Activated CD8-positive, alpha-beta memory T cell treated with anti-CD3 and anti-CD28 coated beads, Interleukin-2, amount 10 ng/mL, durations not matched to agents 7 days and 5 days (primary cell): ENCODE measurements around the gene EGR2. TPM values are rescaled to one million over a fixed set of nuclear protein-coding genes. Genes with fewer than 3 reads are reported as not detected.

ENCODE experiments used
- ATAC-seq: fragments of 150-1000 bp; cut with Tn5 transposase; one replicate; pipeline ENCODE4 v1.10.0; 2021; ENCODE audit warnings: moderate library complexity
- CTCF ChIA-PET: fragments of 350-600 bp; sonication (Branson Sonifier 250); formaldehyde crosslinking; loops from one replicate; lab custom pipeline; 2021; ENCODE audit warnings: antibody characterized with exemption; lab: Charles Lee
- DNase-seq: peaks from one replicate; pipeline ENCODE4 v3.0.0-alpha.2; 2020
- H3K27ac Mint-ChIP-seq: one replicate; pipeline ENCODE4 v1.8.0; 2021; ENCODE audit warnings: mild to moderate bottlenecking, mixed read lengths
- H3K27me3 Mint-ChIP-seq: one replicate; pipeline ENCODE4 v1.8.0; 2021; ENCODE audit warnings: mixed read lengths
- H3K36me3 Mint-ChIP-seq: one replicate; pipeline ENCODE4 v1.8.0; 2021; ENCODE audit warnings: mild to moderate bottlenecking, mixed read lengths
- H3K4me1 Mint-ChIP-seq: one replicate; pipeline ENCODE4 v1.8.0; 2021; ENCODE audit warnings: mixed read lengths
- H3K4me3 Mint-ChIP-seq: one replicate; pipeline ENCODE4 v1.8.0; 2021; ENCODE audit warnings: mild to moderate bottlenecking, moderate library complexity, mixed read lengths
- H3K9me3 Mint-ChIP-seq: one replicate; pipeline ENCODE4 v1.8.0; 2022; ENCODE audit warnings: low read depth, mixed read lengths
- total RNA-seq, 2 experiments: library from RNA; stranded (reverse); gene quantifications; one replicate each; pipeline ENCODE4 v1.2.3, GENCODE V29; 2021

The EGR2 gene
- total RNA-seq, 2 experiments from 2014 or later = 4.7 to 21.6 TPM

- Mint-ChIP-seq H3K4me3 (no peak overlapping the region), H3K27ac (no peak overlapping the region), H3K9me3 (peaks cover 14% of the 10 kb centered on the region), H3K4me1 (peaks cover 4% of the 10 kb centered on the region), H3K36me3 (peaks cover 16% of the 10 kb centered on the region), H3K27me3 (peaks cover 27% of the 10 kb centered on the region)
- ATAC-seq (no peak), DNase-seq (no peak)
- CTCF ChIA-PET = interaction anchor here (0.7 to 1.0 kb wide), 2 partner anchors 9 to 25 kb away, joined by 3 to 4 read pairs; no protein-coding TSS in a partner anchor
Measured at GRCh38 chr10:62843600-62843999, 27.4 kb upstream of the EGR2 start.

GRCh38 chr10:62842983-62843382, 26.8 kb upstream of the EGR2 start:
- Mint-ChIP-seq H3K27ac (no peak overlapping the region), H3K4me3 (no peak overlapping the region), H3K27me3 (peaks cover 27% of the 10 kb centered on the region), H3K36me3 (peaks cover 15% of the 10 kb centered on the region), H3K4me1 (peaks cover 4% of the 10 kb centered on the region), H3K9me3 (peaks cover 11% of the 10 kb centered on the region)
- DNase-seq (no peak), ATAC-seq (no peak)
- CTCF ChIA-PET = interaction anchor here (0.7 to 1.0 kb wide), 3 partner anchors 9 to 25 kb away, joined by 3 to 4 read pairs (median 3); no protein-coding TSS in a partner anchor

DNA sequence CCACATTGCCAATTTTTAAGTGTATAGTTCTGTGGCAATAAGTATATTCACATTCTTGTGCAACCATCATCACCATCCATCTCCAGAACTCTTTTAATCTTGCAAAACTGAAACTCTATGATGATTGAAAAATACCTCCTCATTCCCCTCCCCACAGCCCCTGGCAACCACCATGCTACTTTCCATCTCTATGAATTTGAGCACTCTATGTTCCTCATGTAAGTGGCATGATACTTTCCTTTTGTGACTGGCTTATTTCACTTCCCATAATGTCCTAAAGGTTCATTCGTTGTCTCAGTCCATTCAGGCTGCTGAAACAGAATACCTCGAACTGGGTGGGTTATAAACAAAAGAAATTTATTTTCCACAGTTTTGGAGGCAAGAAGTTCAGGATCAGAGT, 23.4 kb upstream of the EGR2 start:
- Mint-ChIP-seq H3K9me3 (no peaks in the 10 kb centered on the region), H3K4me3 (no peak overlapping the region), H3K27me3 (peaks cover 31% of the 10 kb centered on the region), H3K36me3 (no peaks in the 10 kb centered on the region), H3K27ac (no peak overlapping the region), H3K4me1 (peaks cover 4% of the 10 kb centered on the region)
- ATAC-seq = no peak
- no peak for DNase-seq
- CTCF ChIA-PET = no interaction called here

- Mint-ChIP-seq H3K4me1 (no peaks in the 10 kb centered on the region), H3K4me3 (no peak overlapping the region), H3K27ac (no peak overlapping the region), H3K27me3 (peaks cover 12% of the 10 kb centered on the region), H3K9me3 (no peaks in the 10 kb centered on the region), H3K36me3 (no peaks in the 10 kb centered on the region)
- CTCF ChIA-PET = interaction anchor here (1.2 to 1.3 kb wide), 2 partner anchors 12 to 98 kb away, joined by 3 to 5 read pairs; no protein-coding TSS in a partner anchor
- DNase-seq (no peak), ATAC-seq (no peak)
Measured at GRCh38 chr10:62831346-62831745, 15.2 kb upstream of the EGR2 start.

DNA sequence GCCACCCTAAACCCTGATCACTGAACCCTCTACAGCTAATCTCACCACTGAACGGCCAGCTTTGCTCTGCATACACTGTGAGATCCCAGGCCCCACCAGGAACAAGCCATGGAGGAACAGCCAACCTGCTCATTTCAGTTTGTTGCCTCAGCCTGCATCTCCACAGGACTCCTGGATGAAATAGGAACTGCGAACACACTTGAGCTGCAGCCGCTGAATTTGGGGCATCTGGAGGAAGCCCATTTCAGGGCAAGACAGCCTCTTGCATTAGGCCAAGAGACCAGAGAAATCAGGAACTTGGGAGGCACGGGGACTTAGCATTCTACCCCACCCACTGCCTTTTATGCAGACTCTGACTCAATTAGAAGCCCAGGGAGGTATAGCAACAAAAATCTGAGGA, 14.5 kb upstream of the EGR2 start:
- CTCF ChIA-PET = no interaction called here
- DNase-seq (no peak), ATAC-seq (no peak)
- Mint-ChIP-seq H3K4me1 (no peaks in the 10 kb centered on the region), H3K4me3 (no peak overlapping the region), H3K27me3 (peaks cover 10% of the 10 kb centered on the region), H3K36me3 (no peaks in the 10 kb centered on the region), H3K27ac (no peak overlapping the region), H3K9me3 (no peaks in the 10 kb centered on the region)

- no peak for ATAC-seq
- H3K36me3 Mint-ChIP-seq = no peaks in the 10 kb centered on the region
- CTCF ChIA-PET = no interaction called here
Measured at GRCh38 chr10:62829622-62830021, 13.5 kb upstream of the EGR2 start.

DNA sequence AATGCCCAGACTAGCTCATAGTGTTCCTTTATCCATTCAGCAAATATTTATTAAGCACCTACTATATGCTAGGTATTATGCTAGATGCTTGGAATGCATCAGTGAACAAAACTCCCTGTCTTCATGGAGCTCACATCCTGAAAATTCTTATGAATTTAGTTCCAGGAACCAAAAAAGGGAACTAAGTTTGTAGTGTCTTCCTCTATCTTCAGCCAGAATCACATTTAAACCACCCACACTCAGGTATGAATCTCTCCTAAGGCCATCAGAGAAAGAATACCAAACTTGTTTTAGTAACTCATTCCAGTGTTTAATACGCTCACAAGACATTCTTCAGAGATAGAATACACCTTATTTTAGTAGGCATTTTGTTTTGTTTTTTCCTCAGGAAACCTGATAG, 10.1 kb upstream of the EGR2 start:
- Mint-ChIP-seq H3K36me3 (no peaks in the 10 kb centered on the region), H3K27ac (no peak overlapping the region), H3K4me1 (no peaks in the 10 kb centered on the region), H3K27me3 (peaks cover 12% of the 10 kb centered on the region), H3K4me3 (no peak overlapping the region), H3K9me3 (no peaks in the 10 kb centered on the region)
- DNase-seq (no peak), ATAC-seq (no peak)
- CTCF ChIA-PET = no interaction called here

More at GRCh38 chr10:62829622-62830021, 13.5 kb upstream of the EGR2 start:
- Mint-ChIP-seq H3K9me3 (no peaks in the 10 kb centered on the region), H3K4me1 (no peaks in the 10 kb centered on the region), H3K27ac (no peak overlapping the region), H3K4me3 (no peak overlapping the region), H3K27me3 (peaks cover 10% of the 10 kb centered on the region)
- DNase-seq = no peak

- H3K4me3 Mint-ChIP-seq = no peak overlapping the region
- no peak for DNase-seq
- no peaks in the 10 kb centered on the region for H3K9me3 Mint-ChIP-seq
- H3K27me3 Mint-ChIP-seq = peaks cover 44% of the 10 kb centered on the region
- no peak overlapping the region for H3K27ac Mint-ChIP-seq
- ATAC-seq = no peak
- no peaks in the 10 kb centered on the region for H3K36me3 Mint-ChIP-seq
- CTCF ChIA-PET = interaction anchor here (10.1 kb wide), 1 partner anchor 211 kb away, joined by 104 read pairs; no protein-coding TSS in a partner anchor
- peaks cover 20% of the 10 kb centered on the region for H3K4me1 Mint-ChIP-seq
Measured at GRCh38 chr10:62820586-62820985, 4.4 kb upstream of the EGR2 start.

DNA sequence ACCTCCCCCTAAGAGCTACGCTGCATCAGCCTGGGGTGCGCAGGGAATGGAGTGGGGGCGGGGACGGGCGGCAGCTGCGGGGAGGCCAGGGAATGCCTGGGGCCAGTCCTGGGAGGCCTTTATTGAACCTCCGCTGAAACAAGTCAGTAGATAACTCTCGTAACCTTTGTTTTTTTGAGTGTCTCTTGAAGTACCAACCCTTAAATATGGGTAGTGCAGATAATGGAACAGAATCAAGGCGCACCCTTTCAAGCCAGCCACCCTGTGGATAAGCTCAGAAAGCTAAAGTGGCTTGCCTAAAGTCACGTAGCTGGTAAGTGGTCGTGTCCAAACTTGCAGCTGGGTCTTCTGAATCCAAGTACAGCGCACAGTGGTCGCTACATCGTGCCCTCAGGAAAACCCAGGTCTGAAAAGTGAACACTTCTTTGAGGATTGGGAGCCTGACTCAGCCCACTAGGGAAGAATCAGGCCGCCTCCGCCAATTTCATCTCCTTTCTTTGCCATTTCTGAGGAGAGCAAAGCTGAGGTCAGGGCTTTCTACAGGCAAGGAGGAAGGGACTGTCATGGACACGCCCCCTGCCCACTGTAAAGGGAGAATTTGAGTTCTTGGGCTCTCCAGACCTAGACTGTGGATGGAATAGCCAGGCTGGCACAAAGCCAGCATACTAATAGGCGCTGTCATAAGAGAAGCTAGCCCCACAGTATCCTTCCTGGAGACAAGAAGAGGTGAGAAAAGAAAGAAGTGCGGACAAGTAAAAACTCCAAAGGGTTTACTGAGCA, 3.2 kb upstream of the EGR2 start:
- H3K27me3 Mint-ChIP-seq = peaks cover 56% of the 10 kb centered on the region
- no peak overlapping the region for H3K4me3 Mint-ChIP-seq
- DNase-seq (no peak), ATAC-seq (no peak)
- H3K4me1 Mint-ChIP-seq = peaks cover 27% of the 10 kb centered on the region
- no peak overlapping the region for H3K27ac Mint-ChIP-seq
- H3K36me3 Mint-ChIP-seq = no peaks in the 10 kb centered on the region
- CTCF ChIA-PET = interaction anchor here (0.9 to 10.1 kb wide), 20 partner anchors 10 to 338 kb away, joined by 3 to 104 read pairs (median 7); partner anchors contain the start of genes ADO and NRBF2
- no peaks in the 10 kb centered on the region for H3K9me3 Mint-ChIP-seq

GRCh38 chr10:62818426-62819011, 2.4 kb upstream of the EGR2 start:
- H3K36me3 Mint-ChIP-seq = peaks cover 6% of the 10 kb centered on the region
- CTCF ChIA-PET = interaction anchor here (0.9 to 10.1 kb wide), 37 partner anchors 9 to 811 kb away, joined by 3 to 104 read pairs (median 5); partner anchors contain the start of genes ADO and NRBF2
- H3K27ac Mint-ChIP-seq = no peak overlapping the region
- H3K4me1 Mint-ChIP-seq = peaks cover 33% of the 10 kb centered on the region
- H3K9me3 Mint-ChIP-seq = no peaks in the 10 kb centered on the region
- peak overlapping the region; percentile 83 for H3K4me3 Mint-ChIP-seq
- DNase-seq = peak; percentile 49
- peaks cover 62% of the 10 kb centered on the region for H3K27me3 Mint-ChIP-seq
- no peak for ATAC-seq

GRCh38 chr10:62817766-62818425, 1.7 kb upstream of the EGR2 start:
- H3K4me3 Mint-ChIP-seq = peak overlapping the region; percentile 83

DNA sequence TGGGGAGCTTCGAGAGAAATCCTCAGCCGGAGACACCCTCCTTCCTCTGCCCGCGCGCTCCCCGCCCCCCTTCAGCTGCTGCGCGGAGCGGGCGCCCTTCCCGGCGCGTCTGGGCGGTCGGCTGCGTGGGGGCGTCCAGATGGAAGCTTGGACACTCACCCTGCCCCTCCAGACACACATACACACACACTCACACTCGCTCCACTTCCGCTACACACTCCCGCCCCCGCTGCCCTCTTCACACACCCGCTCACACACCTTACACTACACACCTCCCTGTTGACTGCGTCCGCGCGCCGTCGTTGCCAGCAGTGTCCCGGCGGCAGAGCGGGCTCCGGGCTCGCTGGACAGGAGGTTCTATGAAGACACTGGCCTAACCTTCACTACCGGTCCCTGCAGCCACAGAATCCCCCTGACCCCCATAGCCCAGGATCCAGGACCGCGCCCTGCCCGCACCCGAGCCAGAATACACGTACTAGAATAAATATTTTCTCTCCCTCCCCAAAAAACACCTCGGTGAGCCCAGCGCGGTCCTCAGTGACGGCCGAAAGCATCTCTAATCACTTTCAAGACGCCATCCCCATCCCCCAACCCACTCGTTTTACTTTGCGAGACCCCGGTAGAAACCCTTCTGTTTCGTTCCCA, 1.1 kb upstream of the EGR2 start:
- H3K27ac Mint-ChIP-seq = peak overlapping the region; percentile 92
- H3K27me3 Mint-ChIP-seq = peaks cover 72% of the 10 kb centered on the region
- H3K36me3 Mint-ChIP-seq = peaks cover 12% of the 10 kb centered on the region
- peaks cover 39% of the 10 kb centered on the region for H3K4me1 Mint-ChIP-seq
- DNase-seq = peak; percentile 69
- H3K9me3 Mint-ChIP-seq = no peaks in the 10 kb centered on the region
- peak; percentile 24 for ATAC-seq
- CTCF ChIA-PET = interaction anchor here (0.6 to 10.1 kb wide), 29 partner anchors 12 to 812 kb away, joined by 3 to 104 read pairs (median 5); partner anchors contain the start of gene ADO
- H3K4me3 Mint-ChIP-seq = peak overlapping the region; percentile 83

More at GRCh38 chr10:62817766-62818425, 1.7 kb upstream of the EGR2 start:
- Mint-ChIP-seq H3K27me3 (peaks cover 68% of the 10 kb centered on the region), H3K36me3 (peaks cover 8% of the 10 kb centered on the region), H3K4me1 (peaks cover 33% of the 10 kb centered on the region), H3K27ac (peak overlapping the region; percentile 92), H3K9me3 (no peaks in the 10 kb centered on the region)
- ATAC-seq (peak; percentile 28), DNase-seq (peak; percentile 76)
- CTCF ChIA-PET = interaction anchor here (0.6 to 10.1 kb wide), 36 partner anchors 13 to 811 kb away, joined by 3 to 104 read pairs (median 5); partner anchors contain the start of gene ADO

GRCh38 chr10:62816076-62816330, 163 bp downstream of the EGR2 start:
- no peaks in the 10 kb centered on the region for H3K9me3 Mint-ChIP-seq
- ATAC-seq (no peak), DNase-seq (no peak)
- H3K27ac Mint-ChIP-seq = peak overlapping the region; percentile 92
- H3K4me3 Mint-ChIP-seq = peak overlapping the region; percentile 83
- H3K27me3 Mint-ChIP-seq = peaks cover 74% of the 10 kb centered on the region
- H3K4me1 Mint-ChIP-seq = peaks cover 50% of the 10 kb centered on the region
- CTCF ChIA-PET = interaction anchor here (0.7 to 10.1 kb wide), 13 partner anchors 11 to 358 kb away, joined by 3 to 104 read pairs (median 14); partner anchors contain the start of gene ADO
- H3K36me3 Mint-ChIP-seq = peaks cover 14% of the 10 kb centered on the region
